SK-N-SH (cell line): ENCODE measurements around the gene CD207. TPM values are rescaled to one million over a fixed set of nuclear protein-coding genes. Genes with fewer than 3 reads are reported as not detected.

ENCODE experiments used
- CTCF ChIA-PET: fragments of 300-600, 350-600 bp; formaldehyde crosslinking; extraction: SDS; loops from one replicate; lab custom pipeline; 2021; lab: Yijun Ruan, JAX
- POLR2A ChIA-PET: fragments of 350-600 bp; sonication (Branson Sonifier 250); formaldehyde crosslinking; extraction: SDS; loops from one replicate; lab custom pipeline; 2020; ENCODE audit warnings: antibody characterized with exemption, inconsistent platforms; lab: Yijun Ruan, JAX
- DNase-seq: peaks from one replicate; pipeline ENCODE4 v3.0.0; 2012
- H2AFZ ChIP-seq: fragments of 200-600 bp; sonication (generic); 2 replicates; pipeline ENCODE4 v1.8.1; 2016; ENCODE audit warnings: antibody characterized with exemption, mild to moderate bottlenecking, low read depth
- H3F3A ChIP-seq: fragments of 200-600 bp; sonication (generic); replicated peaks from 2 replicates; pipeline ENCODE3; 2016; ENCODE audit warnings: antibody characterized with exemption, mild to moderate bottlenecking; ENCODE audit not compliant: insufficient read depth
- H3K27ac ChIP-seq, 2 experiments: fragments of 200-500 bp in 1 of 2; fragments of 200-600 bp in 1 of 2; sonication (Bioruptor generic) in 1 of 2; sonication (generic), shearing (Covaris generic) in 1 of 2; 2 replicates each; pipeline versions ENCODE4 v1.5.1 to v1.6.1; 2014 to 2016; ENCODE audit warnings: low read depth in 2 of 2, inconsistent platforms in 1 of 2, low read length in 1 of 2, mild to moderate bottlenecking in 1 of 2, mixed read lengths in 1 of 2
- H3K27me3 ChIP-seq: fragments of 200-600 bp; sonication (generic), shearing (Covaris generic); 2 replicates; pipeline ENCODE4 v1.6.1; 2016; ENCODE audit warnings: mixed run types; ENCODE audit not compliant: insufficient read depth
- H3K36me3 ChIP-seq, 2 experiments: fragments of 200-500 bp in 1 of 2; fragments of 200-600 bp in 1 of 2; sonication (Bioruptor generic) in 1 of 2; sonication (generic) in 1 of 2; replicated peaks in 1 of 2; 2 replicates each; pipeline versions ENCODE3 to v1.5.1; 2014 to 2016; ENCODE audit warnings: low read length in 1 of 2, mild to moderate bottlenecking in 1 of 2; ENCODE audit not compliant: insufficient read depth in 2 of 2, control insufficient read depth in 1 of 2
- H3K4me1 ChIP-seq, 2 experiments: fragments of 200-500 bp in 1 of 2; fragments of 200-600 bp in 1 of 2; sonication (Bioruptor generic) in 1 of 2; sonication (generic), shearing (Covaris generic) in 1 of 2; 2 replicates each; pipeline versions ENCODE4 v1.5.1 to v1.6.1; 2014 to 2016; ENCODE audit warnings: low read depth in 1 of 2, low read length in 1 of 2, mixed run types in 1 of 2; ENCODE audit not compliant: insufficient read depth in 2 of 2, control insufficient read depth in 1 of 2
- H3K4me2 ChIP-seq: fragments of 200-600 bp; sonication (generic), shearing (Covaris generic); 2 replicates; pipeline ENCODE4 v1.6.1; 2017; ENCODE audit warnings: mixed run types
- H3K4me3 ChIP-seq, 2 experiments: fragments of 200-500 bp in 1 of 2; fragments of 200-600 bp in 1 of 2; sonication (Bioruptor generic) in 1 of 2; sonication (generic), shearing (Covaris generic) in 1 of 2; 2 replicates each; pipeline versions ENCODE4 v1.5.1 to v1.8.1; 2014 to 2016; ENCODE audit warnings: low read depth in 2 of 2, inconsistent platforms in 1 of 2, low read length in 1 of 2, mild to moderate bottlenecking in 1 of 2, mixed read lengths in 1 of 2, moderate library complexity in 1 of 2
- H3K79me2 ChIP-seq: fragments of 200-600 bp; sonication (generic); 2 replicates; pipeline ENCODE4 v1.8.1; 2017; ENCODE audit warnings: mild to moderate bottlenecking; ENCODE audit not compliant: insufficient read depth
- H3K9ac ChIP-seq: fragments of 200-600 bp; sonication (generic); 2 replicates; pipeline ENCODE4 v1.6.1; 2017; ENCODE audit warnings: mixed run types
- H3K9me2 ChIP-seq: fragments of 200-600 bp; sonication (generic); 2 replicates; pipeline ENCODE4 v1.6.1; 2017; ENCODE audit warnings: mixed run types
- H3K9me3 ChIP-seq: fragments of 200-600 bp; sonication (generic); 2 replicates; pipeline ENCODE4 v1.6.1; 2017; ENCODE audit warnings: mixed run types, mild to moderate bottlenecking, moderate library complexity
- H4K20me1 ChIP-seq: fragments of 200-600 bp; sonication (generic); 2 replicates; pipeline ENCODE4 v1.6.1; 2017; ENCODE audit warnings: mild to moderate bottlenecking, mixed run types; ENCODE audit not compliant: insufficient read depth
- CHD2 ChIP-seq: fragments of 150-350 bp; IDR thresholded peaks from 2 replicates; pipeline ENCODE4 v1.6.1; 2018; ENCODE audit warnings: low read length; ENCODE audit not compliant: partially characterized antibody
- EP300 ChIP-seq, 2 experiments: IDR thresholded peaks; 2 replicates each; pipeline versions ENCODE4 v1.4.0 to v1.6.1; 2012; ENCODE audit warnings: borderline replicate concordance in 1 of 2, low read depth in 1 of 2, low read length in 1 of 2
- EZH2phosphoT487 ChIP-seq: fragments of 200-600 bp; sonication (generic); IDR thresholded peaks from 2 replicates; pipeline ENCODE4 v1.6.1; 2017; ENCODE audit warnings: low read depth, mixed run types, mild to moderate bottlenecking, antibody characterized with exemption, moderate library complexity, borderline replicate concordance
- FOXJ3 ChIP-seq: sonication (generic); formaldehyde crosslinking; IDR thresholded peaks from 2 replicates; pipeline ENCODE4 v1.5.1; 2020; ENCODE audit warnings: mild to moderate bottlenecking, missing genetic modification reagents
- GABPA ChIP-seq: IDR thresholded peaks from 2 replicates; pipeline ENCODE4 v1.4.0; 2012; ENCODE audit warnings: low read depth, mild to moderate bottlenecking
- IRF3 ChIP-seq: fragments of 150-350 bp; IDR thresholded peaks from 2 replicates; pipeline ENCODE4 v1.6.1; 2016; ENCODE audit warnings: mild to moderate bottlenecking, low read depth, low read length
- JUND ChIP-seq: IDR thresholded peaks from 2 replicates; pipeline ENCODE4 v1.4.0; 2012
- NFIC ChIP-seq: IDR thresholded peaks from 2 replicates; pipeline ENCODE4 v1.4.0; 2012; ENCODE audit warnings: borderline replicate concordance
- NRF1 ChIP-seq: IDR thresholded peaks from 2 replicates; pipeline ENCODE4 v1.6.1; 2012; ENCODE audit warnings: low read depth, mild to moderate bottlenecking, low read length
- RAD21 ChIP-seq: IDR thresholded peaks from 2 replicates; pipeline ENCODE4 v1.6.1; 2012; ENCODE audit warnings: mild to moderate bottlenecking, low read length
- RCOR1 ChIP-seq: fragments of 150-350 bp; IDR thresholded peaks from 2 replicates; pipeline ENCODE4 v1.6.1; 2017; ENCODE audit warnings: antibody characterized with exemption, low read length
- REST ChIP-seq: IDR thresholded peaks from 2 replicates; pipeline ENCODE4 v1.6.1; 2012; ENCODE audit warnings: mild to moderate bottlenecking, low read depth, low read length, moderate library complexity
- RXRA ChIP-seq: IDR thresholded peaks from 2 replicates; pipeline ENCODE4 v1.4.0; 2012; ENCODE audit warnings: low read depth, mild to moderate bottlenecking, borderline replicate concordance
- SIN3A ChIP-seq: IDR thresholded peaks from 2 replicates; pipeline ENCODE4 v1.6.1; 2012; ENCODE audit warnings: low read depth, mild to moderate bottlenecking, low read length, moderate library complexity, borderline replicate concordance
- TCF12 ChIP-seq: IDR thresholded peaks from 2 replicates; pipeline ENCODE4 v1.4.0; 2012
- USF2 ChIP-seq: fragments of 150-350 bp; IDR thresholded peaks from 2 replicates; pipeline ENCODE4 v1.6.1; 2017; ENCODE audit warnings: antibody characterized with exemption, low read length, low read depth, borderline replicate concordance
- WGBS: methylation state at CpG from one replicate; pipeline ENCODE4 v1.1.6; 2017; ENCODE audit warnings: low lambda C conversion rate; 5-methylcytosine and 5-hydroxymethylcytosine counted together
- polyA plus RNA-seq, 3 experiments: library from polyadenylated mRNA; depleted of rRNA; stranded (reverse); fragments of >200 nt; gene quantifications; 2 replicates each; pipeline ENCODE4 v1.2.3, GENCODE V29; 2012

CD207 gene
- polyA plus RNA-seq, 1 of the 3 experiments (the other 2 are of a cell fraction) = 0.33 TPM

- 47% methylated on average over 3 of the region's 3 CpGs for WGBS
- no peak overlapping the region for H3K4me2 ChIP-seq
- H4K20me1 ChIP-seq = no peaks in the 10 kb centered on the region
- H3K9ac ChIP-seq = no peak overlapping the region
- DNase-seq = no peak
- no peak overlapping the region for H3K4me3 ChIP-seq
- no peaks in the 10 kb centered on the region; the same call in none of the 2 replicates for H3K27me3 ChIP-seq
- H3K9me2 ChIP-seq = no peaks in the 10 kb centered on the region
- no peaks in the 10 kb centered on the region for H3K9me3 ChIP-seq
- ChIA-PET CTCF (interaction anchor here (1.3 kb wide), 1 partner anchor 27 kb away, joined by 5 read pairs; the partner anchor contains the start of gene FIGLA), POLR2A (no interaction called here)
- H3K36me3 ChIP-seq = no peaks in the 10 kb centered on the region
- H3K4me1 ChIP-seq = no peaks in the 10 kb centered on the region; a peak in 1 of 4 replicates
- H2AFZ ChIP-seq = no peak overlapping the region
- H3F3A ChIP-seq = no peaks in the 10 kb centered on the region
- no peak overlapping the region for H3K27ac ChIP-seq
- no peak for TF ChIP-seq FOXJ3 (CRISPR knock-in tag)
- TF ChIP-seq TCF12 = no peak
- TF ChIP-seq NFIC = no peak
- TF ChIP-seq EP300 (IDR thresholded peaks at IDR 0.05; ENCODE audit: borderline replicate concordance in 1 of 2, low read depth in 1 of 2, low read length in 1 of 2) = no peak
- no peak for TF ChIP-seq NRF1
- TF ChIP-seq CHD2 = no peak
- no peak for TF ChIP-seq RXRA
- no peak for TF ChIP-seq USF2
- no peak for TF ChIP-seq IRF3
- TF ChIP-seq RCOR1 = no peak
- no peak for TF ChIP-seq GABPA
- no peak for TF ChIP-seq SIN3A
- no peak for TF ChIP-seq REST
- no peak for TF ChIP-seq JUND
- no peak for TF ChIP-seq RAD21
- TF ChIP-seq EZH2phosphoT487 = no peak
- TF ChIP-seq, all 33 proteins: peak for 0
- H3K79me2 ChIP-seq = no peaks in the 10 kb centered on the region
Measured at GRCh38 chr2:70817284-70817954, 18.2 kb downstream of the CD207 start.
